HG02973 (cell line): ENCODE measurements around the gene BICRA.
"Not testable (repeated sequence)": the region's sequence is repeated elsewhere in the genome, so short reads cannot be mapped to it uniquely, and the experiment has no call there.

ENCODE experiments used
- ATAC-seq: cut with Tn5 transposase; IDR thresholded peaks from one replicate; pipeline ENCODE4 v1.9.1; 2021; ENCODE audit warnings: moderate library complexity; ENCODE audit not compliant: unreplicated experiment

BICRA gene

GRCh38 chr19:47608969-47609905, at the start of gene BICRA:
Gene BICRA, plus strand, starts transcription at chr19:47609134. Its CDS starts 64,441 bp downstream, at chr19:47673575.
- peak; percentile 41 for ATAC-seq

- ATAC-seq: no peak
Observed at GRCh38 chr19:47560999-47561398, 47.9 kb upstream of the BICRA start.

GRCh38 chr19:47561440-47562057, 47.4 kb upstream of the BICRA start:
- no peak for ATAC-seq

- no peak for ATAC-seq
Observed at GRCh38 chr19:47564081-47564480, 44.9 kb upstream of the BICRA start.

GRCh38 chr19:47569331-47569730, 39.6 kb upstream of the BICRA start:
- ATAC-seq: no peak

GRCh38 chr19:47572635-47573034, 36.3 kb upstream of the BICRA start:
- no peak for ATAC-seq

GRCh38 chr19:47573071-47574026, 35.6 kb upstream of the BICRA start, which contains the start of gene ZNF541:
Gene ZNF541, minus strand, starts transcription at chr19:47573148. Its CDS starts 17,292 bp downstream, at chr19:47555856.
- ATAC-seq: no peak

- no peak for ATAC-seq
Observed at GRCh38 chr19:47580397-47580796, 28.5 kb upstream of the BICRA start.

- no peak for ATAC-seq
Observed at GRCh38 chr19:47581605-47582319, 27.2 kb upstream of the BICRA start.

- no peak for ATAC-seq
Observed at GRCh38 chr19:47582320-47582909, 26.5 kb upstream of the BICRA start.

- ATAC-seq: not testable (repeated sequence)
Observed at GRCh38 chr19:47583161-47583560, 25.8 kb upstream of the BICRA start.

GRCh38 chr19:47587295-47587694, 21.6 kb upstream of the BICRA start:
- no peak for ATAC-seq

GRCh38 chr19:47589824-47590223, 19.1 kb upstream of the BICRA start:
- ATAC-seq: no peak

GRCh38 chr19:47593860-47594259, 15.1 kb upstream of the BICRA start:
- ATAC-seq: no peak

GRCh38 chr19:47595944-47596343, 13.0 kb upstream of the BICRA start:
- ATAC-seq: no peak

- ATAC-seq: no peak
Observed at GRCh38 chr19:47598407-47599349, 10.3 kb upstream of the BICRA start.

- ATAC-seq: not testable (repeated sequence)
Observed at GRCh38 chr19:47599671-47600245, 9.2 kb upstream of the BICRA start.
